GM08714 (cell line): Measurements from ENCODE around the gene ITGB3.
"Not testable (repeated sequence)": the region's sequence is repeated elsewhere in the genome, so short reads cannot be mapped to it uniquely, and the experiment has no call there.

Experiments used
- H3K4me3 ChIP-seq: fragments of 200-500 bp; sonication (Bioruptor generic); 2 replicates; pipeline ENCODE4 v1.5.1; 2014; ENCODE audit warnings: mild to moderate bottlenecking, low read length, inconsistent platforms
- ZNF274 ChIP-seq: IDR thresholded peaks from 2 replicates; pipeline ENCODE4 v1.6.1; 2012; ENCODE audit warnings: mild to moderate bottlenecking, low read depth, low read length

Gene ITGB3

DNA sequence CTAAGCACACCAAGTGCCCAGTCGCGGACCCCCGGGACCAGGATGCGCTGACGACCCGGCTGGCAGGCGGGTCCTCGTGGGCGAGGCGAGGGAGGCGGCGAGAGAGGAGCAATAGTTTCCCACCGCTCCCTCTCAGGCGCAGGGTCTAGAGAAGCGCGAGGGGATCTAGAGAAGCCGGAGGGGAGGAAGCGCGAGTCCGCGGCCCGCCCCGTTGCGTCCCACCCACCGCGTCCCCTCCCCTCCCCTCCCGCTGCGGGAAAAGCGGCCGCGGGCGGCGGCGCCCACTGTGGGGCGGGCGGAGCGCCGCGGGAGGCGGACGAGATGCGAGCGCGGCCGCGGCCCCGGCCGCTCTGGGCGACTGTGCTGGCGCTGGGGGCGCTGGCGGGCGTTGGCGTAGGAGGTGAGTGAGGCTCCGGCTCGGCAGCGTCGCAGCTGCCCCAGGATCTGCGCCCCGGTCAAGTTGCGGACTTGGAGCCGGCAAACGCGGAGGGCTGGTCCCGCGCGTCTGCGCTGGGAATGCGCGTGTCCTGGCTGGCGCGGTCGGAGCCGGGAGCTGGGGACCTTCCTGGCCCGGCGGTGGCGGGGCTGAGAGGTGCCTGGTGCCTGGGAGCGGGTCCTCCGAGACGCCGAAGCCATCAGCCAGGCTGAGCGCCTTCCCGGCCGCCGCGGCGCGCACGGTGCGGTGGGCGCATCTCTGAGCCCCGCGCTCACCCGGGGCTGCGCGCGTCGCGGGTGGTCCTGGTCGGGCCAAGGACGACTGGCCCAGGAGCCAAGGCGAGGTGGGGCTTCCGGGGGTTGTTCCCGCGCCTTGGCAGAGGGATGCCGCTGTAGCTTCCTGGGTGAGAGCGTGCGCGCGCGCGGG lies at the start of gene ITGB3:
TSS of gene ITGB3 (plus strand) at position 287 of the 862 bp plus-strand sequence. CDS start at position 322, 35 bp downstream.
- no peak for TF ChIP-seq ZNF274
- peak within 1 kb of the TSS; percentile 70 for H3K4me3 ChIP-seq

DNA sequence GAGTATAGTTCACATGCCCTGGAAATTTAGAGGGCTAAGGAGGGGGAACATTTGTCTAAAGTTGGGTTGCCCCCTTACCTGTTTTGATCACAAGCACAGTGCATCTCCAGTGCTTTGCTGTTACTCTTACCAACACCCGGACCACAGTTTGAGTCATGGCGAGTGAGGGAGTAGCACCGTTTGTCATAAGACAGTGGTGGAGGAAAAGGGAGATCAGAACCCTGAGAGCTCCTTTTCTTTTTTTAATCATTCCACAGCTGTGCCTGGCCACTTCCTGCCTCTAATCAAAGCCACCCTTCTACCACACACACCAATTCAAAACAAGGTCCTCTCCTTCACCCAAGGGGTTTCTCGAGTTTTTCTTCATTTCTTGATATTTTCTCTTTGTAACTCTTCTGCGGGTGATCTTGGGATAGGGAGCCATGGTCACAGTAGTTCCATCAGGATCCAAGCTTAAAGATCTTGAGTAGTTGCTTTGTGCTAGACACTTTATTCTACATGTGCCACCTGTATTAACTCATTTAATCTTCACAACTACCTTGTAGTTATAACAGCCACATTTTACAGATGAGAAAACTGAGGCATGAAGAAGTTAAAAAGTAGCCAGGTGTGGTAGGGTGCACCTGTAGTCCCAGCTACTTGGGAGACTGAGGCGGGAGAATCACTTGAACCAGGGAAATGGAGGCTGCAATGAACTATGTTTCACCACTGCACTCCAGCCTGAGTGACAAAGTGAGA lies 49.5 kb upstream of the ITGB3 start:
- H3K4me3 ChIP-seq: peak overlapping the region; percentile 34; the same call in 1 of the 2 replicates

DNA sequence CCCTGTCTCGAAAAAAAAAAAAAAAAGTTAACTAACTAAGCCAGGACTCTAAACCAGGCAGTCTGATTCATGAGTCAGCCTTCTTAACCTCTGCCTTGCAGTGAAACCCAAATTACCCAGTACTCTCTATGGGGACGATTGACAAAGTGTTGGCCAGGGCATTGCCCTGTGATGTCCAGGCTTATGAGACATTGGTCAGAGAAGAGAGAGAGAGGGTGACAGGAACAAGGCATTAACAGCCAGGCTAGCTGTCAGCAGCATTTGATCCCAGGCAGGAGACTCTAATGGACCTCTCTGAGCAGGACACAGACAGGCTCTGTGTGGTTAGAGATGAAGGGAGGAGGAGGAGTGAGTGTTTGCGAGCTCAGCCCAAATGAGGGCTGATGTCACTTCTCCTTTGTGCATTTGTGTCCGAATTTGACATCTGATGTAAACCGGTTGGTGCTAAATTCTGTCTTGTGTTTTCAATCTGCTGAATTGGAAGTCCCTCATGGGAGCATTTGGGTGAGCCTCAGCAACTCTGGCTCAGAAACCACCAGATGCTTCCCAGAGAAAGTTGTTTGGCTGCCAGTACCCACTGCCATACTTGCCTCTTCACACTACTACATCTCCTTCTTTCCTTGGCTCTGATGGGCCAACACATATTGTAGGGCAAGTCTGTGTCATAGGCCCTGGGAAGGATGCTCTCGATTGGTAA lies 48.8 kb upstream of the ITGB3 start:
- no peak for TF ChIP-seq ZNF274

More for the DNA sequence above, 49.5 kb upstream of the ITGB3 start:
- TF ChIP-seq ZNF274: no peak

DNA sequence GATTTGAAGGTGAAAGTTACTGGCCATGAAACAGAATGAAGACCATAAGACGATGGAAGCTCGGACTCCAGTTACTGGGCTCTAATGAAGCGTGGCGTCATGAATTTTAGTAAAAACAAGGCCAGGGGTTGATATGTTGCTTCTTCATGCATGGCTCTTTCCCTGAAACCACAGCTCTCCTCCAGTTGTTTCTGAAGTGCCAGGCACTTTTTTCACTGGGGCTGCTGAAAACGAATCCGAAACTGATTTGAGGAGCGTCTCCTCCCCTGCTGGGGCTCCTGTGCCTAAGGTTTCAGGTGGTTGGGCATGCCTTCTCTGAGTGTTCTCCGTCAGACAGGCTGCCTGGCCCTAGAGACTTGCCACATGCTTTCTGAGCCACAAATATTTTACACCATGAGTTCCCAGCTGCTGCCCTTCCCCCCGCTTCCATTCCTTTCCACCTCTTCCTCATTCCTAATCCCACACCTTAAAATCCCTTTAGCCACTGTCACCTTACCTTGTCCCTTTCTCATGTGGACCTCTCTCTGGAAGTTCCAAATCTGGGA lies 48.1 kb upstream of the ITGB3 start:
- TF ChIP-seq ZNF274: no peak
- peak overlapping the region; percentile 52; the same call in 1 of the 2 replicates for H3K4me3 ChIP-seq

More for the DNA sequence above, 48.8 kb upstream of the ITGB3 start:
- H3K4me3 ChIP-seq: peak overlapping the region; percentile 52; the same call in 1 of the 2 replicates

DNA sequence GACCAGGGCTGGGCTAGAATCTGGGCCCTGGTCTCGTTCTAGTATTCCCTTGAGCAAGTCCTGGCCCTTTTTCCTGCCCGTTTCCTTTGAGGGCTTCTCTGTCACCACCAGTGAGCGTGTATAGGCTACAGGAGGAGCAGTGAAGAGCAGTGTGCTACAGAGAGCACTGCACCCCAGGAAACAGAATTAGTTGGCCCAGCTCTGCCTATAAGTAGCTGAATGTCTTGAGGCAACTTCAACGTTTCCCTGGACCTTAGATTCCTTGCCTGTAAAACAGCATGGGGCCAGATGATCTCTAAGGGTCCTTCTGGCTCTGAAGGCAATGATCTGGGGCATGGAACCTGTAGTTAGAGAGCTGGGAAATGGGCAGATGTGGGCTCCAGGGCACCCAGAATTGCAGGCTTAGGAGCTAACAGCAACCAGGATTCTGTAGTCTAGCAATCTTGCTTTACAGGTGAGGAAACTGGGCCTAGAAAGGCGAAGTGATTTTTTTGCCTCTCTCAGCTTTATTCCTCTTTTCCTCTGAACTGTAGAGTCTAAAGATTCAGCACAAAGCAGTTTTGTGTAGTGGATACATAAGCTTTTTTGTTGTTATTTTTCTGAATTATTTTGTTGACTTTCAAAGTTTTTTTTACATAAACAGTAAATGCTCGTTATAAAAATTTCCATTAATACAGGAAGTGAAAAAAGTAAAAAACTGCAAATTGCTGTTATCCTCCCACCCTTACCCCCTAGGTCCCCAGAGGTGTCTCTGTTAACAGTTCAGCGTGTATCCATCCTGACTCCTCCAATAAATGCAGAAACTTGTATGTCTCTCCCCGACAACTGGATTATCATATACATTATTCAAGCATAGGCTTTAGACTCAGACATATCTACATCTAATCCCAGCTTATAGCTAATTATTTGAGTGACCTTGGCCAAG lies 46.2 kb upstream of the ITGB3 start:
- TF ChIP-seq ZNF274: no peak
- H3K4me3 ChIP-seq: no peak overlapping the region

DNA sequence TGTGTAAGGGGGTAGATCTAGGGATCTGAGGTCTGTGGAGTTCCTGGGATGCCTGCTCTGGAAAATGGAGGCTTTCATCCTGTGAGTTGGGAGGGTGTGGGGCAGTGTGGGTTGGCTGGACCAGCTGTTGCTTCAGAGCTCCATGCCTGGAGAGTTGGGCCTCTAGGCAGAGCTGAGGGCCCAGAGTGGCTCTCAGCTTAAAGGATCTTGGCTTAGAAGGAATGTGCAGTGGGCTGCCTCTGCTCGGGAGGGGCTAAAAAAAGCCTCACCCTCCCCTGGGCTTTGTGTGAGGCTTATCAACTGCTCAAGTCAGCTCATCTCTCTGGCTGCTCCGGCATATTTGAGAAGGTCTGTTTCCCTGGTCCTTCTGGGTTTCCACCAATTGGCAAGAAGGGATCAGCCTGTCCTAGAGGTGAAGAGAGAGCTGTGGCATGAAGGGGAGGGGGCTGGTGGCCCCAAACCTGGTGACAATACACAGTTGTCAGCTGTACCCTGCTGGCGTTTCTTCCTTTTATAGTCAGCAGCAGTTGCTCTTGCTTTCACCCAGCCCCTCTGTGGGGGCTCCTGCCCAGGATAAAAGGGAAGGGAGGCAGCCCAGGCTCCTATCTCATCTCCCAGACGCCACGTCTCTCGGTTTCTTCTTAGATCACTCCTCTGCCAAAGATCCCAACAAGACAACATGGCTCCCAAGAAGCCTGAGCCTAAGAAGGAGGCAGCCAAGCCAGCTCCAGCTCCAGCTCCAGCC lies 44.7 kb upstream of the ITGB3 start, which contains the start of gene MYL4:
TSS of gene MYL4 (plus strand) at position 605 of the 745 bp plus-strand sequence. CDS start at position 680, 75 bp downstream.
- no peak for TF ChIP-seq ZNF274
- H3K4me3 ChIP-seq: no peak within 1 kb of the TSS

DNA sequence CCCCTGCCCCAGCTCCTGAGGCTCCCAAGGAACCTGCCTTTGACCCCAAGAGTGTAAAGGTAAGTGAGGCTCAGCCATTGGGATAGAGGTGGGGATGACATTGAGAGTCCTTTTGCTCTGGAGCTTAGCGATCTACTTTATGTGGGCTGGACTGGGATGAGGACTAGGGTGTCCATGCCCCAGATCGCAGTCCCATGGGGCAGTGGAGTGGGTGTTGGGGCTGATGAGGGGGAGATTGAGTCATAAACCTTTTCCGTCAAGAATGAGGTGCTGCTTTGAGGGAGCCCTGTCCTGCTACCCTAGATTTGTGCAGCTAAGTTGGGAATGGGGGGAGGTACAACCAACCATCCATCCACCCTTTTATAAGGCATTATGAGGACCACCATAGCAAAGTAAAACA lies 44.1 kb upstream of the ITGB3 start:
- TF ChIP-seq ZNF274: no peak
- H3K4me3 ChIP-seq: no peak overlapping the region

DNA sequence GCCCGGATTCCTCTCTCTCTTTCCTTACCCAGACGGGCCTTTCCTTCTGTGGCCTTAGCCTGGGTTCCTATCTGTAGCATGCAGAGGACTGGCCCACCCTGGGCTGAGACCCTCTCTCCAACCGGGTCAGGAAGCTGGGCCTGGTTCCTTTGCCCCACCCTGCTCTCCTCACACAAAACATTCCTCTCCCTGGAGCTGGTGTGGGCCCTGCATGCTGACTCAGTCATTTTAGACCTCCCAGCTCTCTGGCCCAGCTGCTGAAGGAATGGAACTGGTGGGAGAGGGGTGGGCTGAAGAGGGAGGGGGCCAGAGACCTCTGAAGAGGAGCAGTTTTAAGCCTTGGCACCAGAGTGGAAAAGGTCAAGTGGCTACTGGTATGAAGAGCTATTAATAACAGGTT lies 43.5 kb upstream of the ITGB3 start:
- no peak for TF ChIP-seq ZNF274
- H3K4me3 ChIP-seq: no peak overlapping the region

DNA sequence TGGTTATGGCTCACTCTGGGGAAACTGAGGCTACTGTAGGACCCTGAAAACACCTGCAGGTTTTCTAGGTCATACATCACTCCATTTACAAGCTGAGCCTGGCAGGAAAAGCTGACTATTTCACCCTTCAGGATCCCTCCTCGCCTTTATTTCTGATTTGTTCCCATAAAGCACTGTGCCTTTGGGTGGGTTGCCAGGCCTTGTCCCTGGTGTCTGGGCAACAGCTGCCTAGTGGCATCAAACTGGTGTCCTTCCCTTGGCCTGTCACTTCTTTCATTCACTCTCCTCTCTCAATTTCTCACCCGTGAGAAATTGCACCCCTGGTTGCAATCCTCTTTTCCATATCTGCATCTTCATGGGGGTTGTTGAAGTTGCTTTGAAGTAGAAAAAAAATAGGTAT lies 42.8 kb upstream of the ITGB3 start:
- no peak for TF ChIP-seq ZNF274
- H3K4me3 ChIP-seq: no peak overlapping the region

DNA sequence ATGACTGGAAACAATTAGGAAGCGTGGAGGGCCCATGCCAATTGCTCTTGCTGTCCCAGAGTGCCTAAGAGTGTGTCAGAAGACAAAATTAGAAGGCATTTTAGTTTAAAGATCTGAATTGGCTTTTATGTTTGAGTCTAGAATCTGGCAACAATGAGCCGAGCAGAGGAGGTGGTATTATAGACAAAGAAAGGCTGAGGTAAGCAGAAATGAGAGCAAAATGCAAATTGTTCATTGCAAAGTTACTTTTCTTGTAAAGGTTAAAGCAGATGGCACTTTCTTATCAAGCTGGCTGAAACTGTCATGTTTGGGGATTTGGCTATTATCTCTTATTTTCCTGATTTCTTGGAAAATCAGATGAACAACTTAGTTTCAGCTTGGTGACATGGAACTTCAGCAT lies 41.2 kb upstream of the ITGB3 start:
- TF ChIP-seq ZNF274: no peak
- no peak overlapping the region for H3K4me3 ChIP-seq

DNA sequence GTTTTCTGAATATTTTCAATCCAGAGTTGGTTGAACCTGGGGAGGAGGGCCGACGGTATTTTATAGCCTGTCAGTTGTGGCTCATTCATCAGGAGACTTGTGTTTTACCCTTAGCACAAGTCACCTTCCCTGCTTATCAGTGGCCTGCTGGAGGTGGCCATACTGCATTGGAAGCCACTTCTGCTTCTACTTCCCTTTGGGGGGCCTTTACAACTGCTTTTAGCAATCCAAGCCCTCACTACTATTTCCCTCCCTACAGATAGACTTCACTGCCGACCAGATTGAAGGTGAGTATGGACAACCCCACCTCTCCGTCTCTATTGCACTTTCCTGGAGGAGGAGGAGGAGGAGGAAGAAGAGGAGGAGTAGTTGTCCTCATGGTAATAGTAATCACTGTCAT lies 40.1 kb upstream of the ITGB3 start:
- H3K4me3 ChIP-seq: no peak overlapping the region
- TF ChIP-seq ZNF274: no peak

DNA sequence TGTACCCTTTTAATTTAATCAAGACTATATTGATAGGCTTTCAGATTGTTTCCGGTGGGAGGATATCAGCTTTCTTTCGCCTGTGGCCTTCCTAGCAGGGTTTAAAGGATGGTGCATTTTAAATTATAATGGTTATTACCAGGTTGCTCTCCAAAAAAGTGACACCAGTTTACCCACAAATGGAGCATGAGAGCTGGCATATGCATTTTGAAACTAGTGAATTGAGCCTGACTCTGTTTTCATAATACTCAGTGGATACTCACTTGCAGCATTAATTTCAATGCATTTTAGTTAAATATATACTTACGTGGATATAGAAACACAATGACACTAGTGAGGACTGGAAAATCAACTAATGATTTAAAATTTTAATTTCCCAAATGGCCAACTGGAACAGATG lies 38.7 kb upstream of the ITGB3 start:
- H3K4me3 ChIP-seq: no peak overlapping the region
- TF ChIP-seq ZNF274: no peak

DNA sequence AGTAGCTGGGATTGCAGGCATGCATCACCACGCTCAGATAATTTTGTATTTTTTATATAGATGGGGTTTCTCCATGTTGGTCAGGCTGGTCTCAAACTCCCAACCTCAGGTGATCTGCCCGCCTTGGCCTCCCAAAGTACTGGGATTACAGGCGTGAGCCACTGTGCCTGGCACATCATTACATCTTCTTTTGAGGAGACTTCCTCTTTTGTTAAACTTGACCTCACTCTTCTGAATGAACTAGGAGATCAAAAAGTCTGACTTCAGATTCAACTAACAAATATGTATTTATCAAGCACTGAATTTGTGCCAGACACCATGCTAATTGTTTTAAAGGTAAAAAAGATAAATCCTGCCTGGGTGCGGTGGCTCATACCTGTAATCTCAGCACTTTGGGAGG lies 36.8 kb upstream of the ITGB3 start:
- H3K4me3 ChIP-seq: not testable (repeated sequence)

DNA sequence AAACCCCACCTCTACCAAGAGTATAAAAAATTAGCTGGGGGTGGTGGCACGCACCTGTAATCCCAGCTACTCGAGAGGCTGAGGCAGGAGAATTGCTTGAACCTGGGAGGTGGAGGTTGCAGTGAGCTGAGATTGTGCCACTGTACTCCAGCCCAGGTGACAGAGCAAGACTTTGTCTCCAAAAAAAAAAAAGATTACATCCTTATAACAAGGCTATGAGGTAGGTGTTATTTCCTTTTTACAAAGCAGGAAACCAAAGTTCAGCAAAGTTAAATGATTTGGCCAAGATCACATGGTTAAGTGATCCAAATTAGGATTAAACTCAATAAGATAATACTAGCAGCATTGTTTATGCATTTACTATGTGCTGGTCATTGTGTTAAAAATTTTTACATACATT lies 36.3 kb upstream of the ITGB3 start:
- H3K4me3 ChIP-seq: not testable (repeated sequence)
